Activated CD8-positive, alpha-beta memory T cell treated with anti-CD3 and anti-CD28 coated beads, Interleukin-2, amount 50 U/mL, for 1 hour (primary cell): ENCODE data around the gene RASL10B.
A peak's percentile ranks its signal among the peaks of the same experiment; 100 is the strongest.
"Not testable (repeated sequence)": the region's sequence is repeated elsewhere in the genome, so short reads cannot be mapped to it uniquely, and the experiment has no call there.

ENCODE experiments used
- DNase-seq: peaks from one replicate; pipeline ENCODE4 v3.0.0-alpha.2; 2020; ENCODE audit errors: extremely low read depth

The RASL10B gene

GRCh38 chr17:35742896-35743477, 11.5 kb downstream of the RASL10B start:
- no peak for DNase-seq

DNA sequence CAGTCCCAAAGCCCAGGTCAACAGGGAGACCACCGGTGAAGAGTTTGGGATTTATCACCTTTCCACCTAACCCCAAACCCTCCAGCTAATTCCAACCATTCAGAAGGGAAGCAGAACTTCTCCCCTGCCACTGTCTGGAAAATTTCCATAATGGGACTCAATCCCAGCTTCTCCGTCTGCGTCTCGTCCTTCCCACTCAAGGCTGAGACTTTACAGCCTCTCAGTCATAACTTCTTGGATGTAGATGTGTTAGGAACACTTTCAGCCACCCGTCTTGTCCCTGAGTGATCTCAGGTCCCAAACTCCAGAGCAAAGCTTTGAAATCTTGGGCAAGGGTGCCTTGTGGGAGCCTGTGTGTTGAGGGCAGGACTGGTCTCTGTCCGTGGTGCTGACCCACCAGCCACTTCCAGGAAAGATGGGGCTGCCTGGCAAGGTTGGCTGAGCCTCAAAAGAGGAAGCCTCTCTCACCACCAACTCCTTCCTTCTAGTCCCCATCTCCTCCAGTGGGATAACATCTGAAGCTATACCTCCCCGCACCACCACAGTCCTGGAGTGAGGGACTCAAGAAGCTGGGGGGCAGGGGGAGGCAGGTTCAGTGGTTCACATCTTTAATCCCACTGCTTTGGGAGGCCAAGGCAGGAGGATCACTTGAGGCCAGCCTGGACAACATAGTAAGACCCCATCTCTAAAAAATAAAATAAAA, 12.3 kb downstream of the RASL10B start:
- no peak for DNase-seq

DNA sequence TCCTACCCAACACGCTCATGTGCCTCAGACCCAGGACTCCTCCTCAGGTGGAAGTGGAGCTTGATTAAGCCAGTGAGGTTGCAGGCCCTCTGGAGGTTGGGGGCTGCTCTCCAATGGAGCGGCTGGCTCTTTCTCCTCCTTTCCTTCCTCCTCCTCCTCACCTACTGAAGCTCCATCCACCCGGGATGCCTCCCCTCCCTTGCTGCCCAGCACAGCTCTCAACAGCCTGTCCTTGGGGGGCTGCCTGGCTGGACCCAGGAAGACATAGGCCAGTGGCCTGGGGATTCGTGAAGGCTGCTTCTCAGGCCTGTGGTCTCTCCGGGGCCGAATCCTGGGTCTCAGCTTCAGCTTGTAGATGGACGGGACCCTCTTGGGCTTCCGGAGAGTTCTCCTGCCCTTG, 13.4 kb downstream of the RASL10B start:
- DNase-seq = no peak

- DNase-seq = no peak
These were observed 13.8 kb downstream of the RASL10B start for GRCh38 chr17:35745246-35745645.

- DNase-seq = no peak
These were observed 14.4 kb downstream of the RASL10B start for GRCh38 chr17:35745749-35746320.

DNA sequence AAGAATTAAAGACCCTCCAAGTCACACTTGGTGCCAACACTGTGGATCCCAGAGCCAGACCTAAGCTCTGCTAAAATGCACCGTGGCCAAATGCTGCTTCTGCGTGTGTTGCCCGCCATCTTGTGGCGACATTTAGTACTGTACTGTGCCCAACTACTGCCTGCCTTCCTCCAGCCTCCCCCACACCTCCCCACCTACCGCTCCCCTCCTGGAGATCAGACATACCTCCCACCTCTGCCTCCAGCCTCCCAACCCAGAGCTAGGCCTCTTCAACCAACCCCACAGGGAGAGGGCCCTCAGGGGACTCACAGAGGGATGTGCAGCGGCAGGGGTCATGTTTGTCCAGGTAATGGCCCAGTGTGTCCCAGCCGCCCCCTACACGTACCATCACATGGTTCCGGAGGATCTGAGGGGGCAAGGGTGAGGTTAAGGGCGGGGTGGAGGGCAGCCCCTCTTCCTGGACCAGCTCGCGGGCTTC, 16.1 kb downstream of the RASL10B start:
- peak; percentile 43 for DNase-seq

- no peak for DNase-seq
These were observed 17.0 kb downstream of the RASL10B start for GRCh38 chr17:35748341-35748841.

DNA sequence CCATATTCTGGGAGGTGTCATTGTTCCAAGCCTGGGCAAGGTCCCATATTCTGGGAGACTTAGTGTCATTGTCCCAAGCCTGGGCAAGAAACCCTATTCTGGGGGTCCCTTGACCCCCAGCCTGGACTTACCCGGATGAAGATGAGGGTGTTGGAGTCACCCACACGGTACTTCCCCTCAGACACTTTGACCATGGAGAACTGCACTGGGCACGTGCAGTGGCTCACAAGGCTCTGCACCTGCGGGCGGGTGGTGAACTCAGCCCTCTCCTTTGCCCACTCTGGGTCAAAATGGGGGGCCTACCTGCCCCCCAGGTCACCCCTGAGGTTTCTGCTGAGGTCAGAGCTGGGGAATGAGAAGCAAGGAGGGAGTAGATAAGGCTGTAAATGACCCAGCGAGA, 17.5 kb downstream of the RASL10B start:
- no peak for DNase-seq

GRCh38 chr17:35749560-35750412, 18.3 kb downstream of the RASL10B start:
- DNase-seq = no peak

- DNase-seq = no peak
These were observed 19.3 kb downstream of the RASL10B start for GRCh38 chr17:35750526-35751395.

DNA sequence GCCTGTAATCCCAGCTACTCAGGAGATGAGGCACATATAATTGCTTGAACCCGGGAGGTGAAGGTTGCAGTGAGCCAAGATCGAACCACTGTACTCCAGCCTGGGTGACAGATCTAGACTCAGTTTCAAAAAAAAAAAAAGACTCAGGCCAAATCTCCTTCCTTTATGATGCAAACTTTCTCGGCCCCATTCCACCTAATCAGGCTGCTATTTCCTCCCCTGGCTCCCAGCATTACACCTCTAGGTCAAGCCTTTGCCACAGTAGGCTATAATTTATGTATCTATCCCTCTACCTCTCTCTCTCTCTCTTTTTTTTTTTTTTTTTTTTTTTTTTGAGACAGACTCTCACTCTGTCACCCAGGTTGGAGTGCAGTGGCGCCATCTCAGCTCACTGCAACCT, 20.1 kb downstream of the RASL10B start:
- not testable (repeated sequence) for DNase-seq

DNA sequence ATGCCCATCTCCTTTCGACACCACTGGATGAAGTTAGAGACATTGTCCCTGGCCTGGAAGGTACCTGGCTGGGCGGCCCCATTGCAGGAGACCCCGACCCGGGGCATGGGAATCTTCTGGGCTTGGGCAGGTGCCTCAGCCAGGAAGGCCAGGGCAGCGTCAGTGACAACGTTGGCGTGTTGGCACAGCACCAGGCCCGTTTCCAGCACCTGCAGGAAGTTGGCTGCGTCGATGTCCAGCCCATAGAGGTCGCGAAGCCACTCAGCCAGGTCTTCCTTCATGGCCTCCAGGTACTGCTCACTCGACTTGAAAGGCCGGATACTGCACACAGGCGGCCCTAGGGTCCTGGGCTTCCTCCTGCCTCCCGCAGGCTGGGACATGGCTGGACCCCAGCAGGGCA, 21.0 kb downstream of the RASL10B start:
- no peak for DNase-seq

DNA sequence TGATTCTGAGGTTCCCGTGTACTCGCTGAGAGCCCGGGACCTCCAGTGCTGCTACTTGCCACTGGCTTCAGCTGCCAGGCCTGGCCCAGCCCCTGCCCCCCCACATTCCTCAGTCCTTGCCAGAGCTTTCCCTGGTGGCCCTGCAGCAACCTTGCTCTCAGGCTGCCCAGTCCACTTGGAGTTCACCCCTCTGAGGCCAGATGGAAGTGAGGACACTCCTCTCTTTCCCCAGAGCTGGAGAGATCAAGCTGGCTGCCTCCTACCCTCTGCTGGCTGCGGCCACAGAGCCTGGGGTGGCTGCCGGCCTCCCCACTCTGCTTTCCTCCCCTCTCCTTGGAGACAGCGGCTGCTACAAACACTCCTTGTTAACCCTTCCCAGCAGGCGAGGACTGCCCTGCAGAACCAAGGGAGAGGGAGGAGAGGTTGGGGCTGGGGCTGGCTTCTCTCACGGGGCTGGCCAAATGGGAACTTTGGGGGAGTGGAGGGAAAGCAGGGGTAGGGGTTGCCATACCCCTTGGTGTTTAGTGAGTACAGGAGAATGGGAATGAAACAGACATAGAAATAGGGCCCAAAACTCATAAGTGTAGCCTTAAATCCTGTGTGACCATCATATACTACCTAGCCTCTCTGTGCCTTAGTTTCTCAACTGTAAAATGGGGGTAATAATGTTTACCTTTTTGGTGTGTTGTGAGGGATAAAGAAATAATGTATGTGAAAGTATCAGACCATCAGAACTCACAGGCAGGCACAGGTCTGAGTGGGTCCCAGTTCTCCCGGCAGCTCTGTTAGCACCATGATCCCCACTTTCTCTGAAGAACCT, 21.7 kb downstream of the RASL10B start, which contains the start of gene GAS2L2:
TSS of gene GAS2L2 (minus strand) at position 295 of the 820 bp plus-strand sequence. CDS start 389 bp downstream, outside the sequence.
- no peak for DNase-seq

- no peak for DNase-seq
These were observed 25.8 kb downstream of the RASL10B start for GRCh38 chr17:35757243-35757642.

GRCh38 chr17:35760587-35760986, 29.1 kb downstream of the RASL10B start, which contains the start of gene C17orf50:
Gene C17orf50, plus strand, starts transcription at chr17:35760887. Its CDS starts 55 bp downstream, at chr17:35760942.
- DNase-seq = no peak

GRCh38 chr17:35761601-35762000, 30.2 kb downstream of the RASL10B start:
- DNase-seq = no peak

DNA sequence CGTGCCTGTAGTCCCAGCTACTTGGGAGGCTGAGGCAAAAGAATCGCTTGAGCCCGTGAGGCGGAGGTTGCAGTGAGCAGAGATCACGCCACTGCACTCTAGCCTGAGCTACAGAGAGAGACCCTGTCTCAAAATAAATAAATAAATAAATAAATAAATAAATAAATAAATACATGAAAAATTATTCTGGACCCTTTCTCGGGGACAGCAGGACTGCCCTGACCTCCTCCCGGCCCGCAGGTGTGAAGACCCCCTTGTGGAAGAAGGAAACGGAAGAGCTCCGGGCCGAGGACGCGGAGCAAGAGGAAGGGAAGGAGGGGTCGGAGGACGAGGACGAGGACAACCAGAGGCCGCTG, 32.3 kb downstream of the RASL10B start:
- DNase-seq = no peak

DNA sequence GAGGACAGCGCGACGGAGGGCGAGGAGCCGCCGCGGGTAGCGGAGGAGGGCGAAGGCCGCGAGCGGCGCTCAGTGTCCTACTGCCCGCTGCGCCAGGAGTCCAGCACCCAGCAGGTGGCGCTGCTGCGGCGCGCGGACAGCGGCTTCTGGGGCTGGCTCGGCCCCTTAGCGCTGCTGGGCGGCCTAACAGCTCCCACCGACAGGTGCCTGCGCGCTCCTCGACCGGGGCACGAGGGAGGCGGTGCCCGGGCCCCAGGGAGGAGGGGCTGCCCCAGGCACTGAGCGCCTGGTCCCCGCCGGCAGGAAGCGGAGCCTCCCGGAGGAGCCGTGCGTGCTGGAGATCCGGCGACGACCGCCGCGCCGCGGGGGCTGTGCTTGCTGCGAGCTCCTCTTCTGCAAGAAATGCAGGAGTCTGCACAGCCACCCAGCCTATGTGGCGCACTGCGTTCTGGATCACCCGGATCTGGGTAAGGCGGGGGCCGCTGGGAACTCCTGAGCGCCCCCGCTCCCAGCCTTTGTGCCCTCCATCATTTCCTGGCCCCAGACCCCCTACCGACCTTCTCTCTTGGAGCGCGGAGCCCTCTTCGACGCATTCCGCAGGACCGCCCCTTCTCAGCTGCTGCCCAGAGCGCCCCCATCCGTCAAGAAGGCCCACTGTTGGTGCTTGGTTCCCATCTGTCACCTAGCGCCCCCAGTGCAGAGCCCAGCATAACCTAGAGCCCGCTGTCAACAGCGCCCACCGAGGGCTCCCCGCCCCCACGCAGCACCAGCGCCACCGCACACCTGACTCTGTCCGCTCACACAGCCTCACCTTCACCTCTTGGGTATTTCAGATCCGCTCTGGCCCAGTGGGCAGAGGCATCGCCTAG, 32.9 kb downstream of the RASL10B start:
- DNase-seq = peak; percentile 55

GRCh38 chr17:35765086-35765710, 33.8 kb downstream of the RASL10B start:
- DNase-seq = no peak
